SK-N-SH (cell line): Measurements from ENCODE around the gene ZNF624. TPM values are rescaled to one million over a fixed set of nuclear protein-coding genes. Genes with fewer than 3 reads are reported as not detected.

Experiments used
- CTCF ChIA-PET: fragments of 300-600, 350-600 bp; formaldehyde crosslinking; extraction: SDS; loops from one replicate; lab custom pipeline; 2021; lab: Yijun Ruan, JAX
- POLR2A ChIA-PET: fragments of 350-600 bp; sonication (Branson Sonifier 250); formaldehyde crosslinking; extraction: SDS; loops from one replicate; lab custom pipeline; 2020; ENCODE audit warnings: antibody characterized with exemption, inconsistent platforms; lab: Yijun Ruan, JAX
- DNase-seq: peaks from one replicate; pipeline ENCODE4 v3.0.0; 2012
- H2AFZ ChIP-seq: fragments of 200-600 bp; sonication (generic); 2 replicates; pipeline ENCODE4 v1.8.1; 2016; ENCODE audit warnings: antibody characterized with exemption, mild to moderate bottlenecking, low read depth
- H3F3A ChIP-seq: fragments of 200-600 bp; sonication (generic); replicated peaks from 2 replicates; pipeline ENCODE3; 2016; ENCODE audit warnings: antibody characterized with exemption, mild to moderate bottlenecking; ENCODE audit not compliant: insufficient read depth
- H3K27ac ChIP-seq, 2 experiments: fragments of 200-500 bp in 1 of 2; fragments of 200-600 bp in 1 of 2; sonication (Bioruptor generic) in 1 of 2; sonication (generic), shearing (Covaris generic) in 1 of 2; 2 replicates each; pipeline versions ENCODE4 v1.5.1 to v1.6.1; 2014 to 2016; ENCODE audit warnings: low read depth in 2 of 2, inconsistent platforms in 1 of 2, low read length in 1 of 2, mild to moderate bottlenecking in 1 of 2, mixed read lengths in 1 of 2
- H3K27me3 ChIP-seq: fragments of 200-600 bp; sonication (generic), shearing (Covaris generic); 2 replicates; pipeline ENCODE4 v1.6.1; 2016; ENCODE audit warnings: mixed run types; ENCODE audit not compliant: insufficient read depth
- H3K36me3 ChIP-seq, 2 experiments: fragments of 200-500 bp in 1 of 2; fragments of 200-600 bp in 1 of 2; sonication (Bioruptor generic) in 1 of 2; sonication (generic) in 1 of 2; replicated peaks in 1 of 2; 2 replicates each; pipeline versions ENCODE3 to v1.5.1; 2014 to 2016; ENCODE audit warnings: low read length in 1 of 2, mild to moderate bottlenecking in 1 of 2; ENCODE audit not compliant: insufficient read depth in 2 of 2, control insufficient read depth in 1 of 2
- H3K4me1 ChIP-seq, 2 experiments: fragments of 200-500 bp in 1 of 2; fragments of 200-600 bp in 1 of 2; sonication (Bioruptor generic) in 1 of 2; sonication (generic), shearing (Covaris generic) in 1 of 2; 2 replicates each; pipeline versions ENCODE4 v1.5.1 to v1.6.1; 2014 to 2016; ENCODE audit warnings: low read depth in 1 of 2, low read length in 1 of 2, mixed run types in 1 of 2; ENCODE audit not compliant: insufficient read depth in 2 of 2, control insufficient read depth in 1 of 2
- H3K4me2 ChIP-seq: fragments of 200-600 bp; sonication (generic), shearing (Covaris generic); 2 replicates; pipeline ENCODE4 v1.6.1; 2017; ENCODE audit warnings: mixed run types
- H3K4me3 ChIP-seq, 2 experiments: fragments of 200-500 bp in 1 of 2; fragments of 200-600 bp in 1 of 2; sonication (Bioruptor generic) in 1 of 2; sonication (generic), shearing (Covaris generic) in 1 of 2; 2 replicates each; pipeline versions ENCODE4 v1.5.1 to v1.8.1; 2014 to 2016; ENCODE audit warnings: low read depth in 2 of 2, inconsistent platforms in 1 of 2, low read length in 1 of 2, mild to moderate bottlenecking in 1 of 2, mixed read lengths in 1 of 2, moderate library complexity in 1 of 2
- H3K79me2 ChIP-seq: fragments of 200-600 bp; sonication (generic); 2 replicates; pipeline ENCODE4 v1.8.1; 2017; ENCODE audit warnings: mild to moderate bottlenecking; ENCODE audit not compliant: insufficient read depth
- H3K9ac ChIP-seq: fragments of 200-600 bp; sonication (generic); 2 replicates; pipeline ENCODE4 v1.6.1; 2017; ENCODE audit warnings: mixed run types
- H3K9me2 ChIP-seq: fragments of 200-600 bp; sonication (generic); 2 replicates; pipeline ENCODE4 v1.6.1; 2017; ENCODE audit warnings: mixed run types
- H3K9me3 ChIP-seq: fragments of 200-600 bp; sonication (generic); 2 replicates; pipeline ENCODE4 v1.6.1; 2017; ENCODE audit warnings: mixed run types, mild to moderate bottlenecking, moderate library complexity
- H4K20me1 ChIP-seq: fragments of 200-600 bp; sonication (generic); 2 replicates; pipeline ENCODE4 v1.6.1; 2017; ENCODE audit warnings: mild to moderate bottlenecking, mixed run types; ENCODE audit not compliant: insufficient read depth
- FOSL2 ChIP-seq: IDR thresholded peaks from 2 replicates; pipeline ENCODE4 v1.4.0; 2012; ENCODE audit warnings: low read depth, mild to moderate bottlenecking, moderate library complexity, borderline replicate concordance
- JUND ChIP-seq: IDR thresholded peaks from 2 replicates; pipeline ENCODE4 v1.4.0; 2012
- NFIC ChIP-seq: IDR thresholded peaks from 2 replicates; pipeline ENCODE4 v1.4.0; 2012; ENCODE audit warnings: borderline replicate concordance
- NRF1 ChIP-seq: IDR thresholded peaks from 2 replicates; pipeline ENCODE4 v1.6.1; 2012; ENCODE audit warnings: low read depth, mild to moderate bottlenecking, low read length
- POLR2AphosphoS5 ChIP-seq: IDR thresholded peaks from 2 replicates; pipeline ENCODE4 v1.6.1; 2012; ENCODE audit warnings: low read depth, low read length
- RAD21 ChIP-seq: IDR thresholded peaks from 2 replicates; pipeline ENCODE4 v1.6.1; 2012; ENCODE audit warnings: mild to moderate bottlenecking, low read length
- RCOR1 ChIP-seq: fragments of 150-350 bp; IDR thresholded peaks from 2 replicates; pipeline ENCODE4 v1.6.1; 2017; ENCODE audit warnings: antibody characterized with exemption, low read length
- RFX5 ChIP-seq: IDR thresholded peaks from 2 replicates; pipeline ENCODE4 v1.6.1; 2012; ENCODE audit warnings: mild to moderate bottlenecking, improper control_type of control experiment, low read length
- RXRA ChIP-seq: IDR thresholded peaks from 2 replicates; pipeline ENCODE4 v1.4.0; 2012; ENCODE audit warnings: low read depth, mild to moderate bottlenecking, borderline replicate concordance
- TEAD4 ChIP-seq: IDR thresholded peaks from 2 replicates; pipeline ENCODE4 v1.4.0; 2012; ENCODE audit warnings: mild to moderate bottlenecking, borderline replicate concordance; ENCODE audit not compliant: insufficient read depth
- WGBS: methylation state at CpG from one replicate; pipeline ENCODE4 v1.1.6; 2017; ENCODE audit warnings: low lambda C conversion rate; 5-methylcytosine and 5-hydroxymethylcytosine counted together
- polyA plus RNA-seq, 3 experiments: library from polyadenylated mRNA; depleted of rRNA; stranded (reverse); fragments of >200 nt; gene quantifications; 2 replicates each; pipeline ENCODE4 v1.2.3, GENCODE V29; 2012

The ZNF624 gene
- polyA plus RNA-seq, 1 of the 3 experiments (the other 2 are of a cell fraction), result 0.92 TPM

GRCh38 chr17:16599537-16599936 is 54.1 kb downstream of the ZNF624 start:
- TF ChIP-seq NRF1 (no peak), POLR2AphosphoS5 (no peak), JUND (no peak), FOSL2 (no peak), NFIC (no peak), RAD21 (no peak), RXRA (no peak), TEAD4 (no peak), RFX5 (no peak), RCOR1 (no peak)
- no peak overlapping the region for H3K9ac ChIP-seq
- no peak for DNase-seq
- H3K27ac ChIP-seq, result no peak overlapping the region
- ChIA-PET CTCF (interaction anchor here (1.7 kb wide), 1 partner anchor 10 kb away, joined by 4 read pairs; no protein-coding TSS in a partner anchor), POLR2A (no interaction called here)
- H3K79me2 ChIP-seq, result no peaks in the 10 kb centered on the region
- no peak overlapping the region for H3K4me3 ChIP-seq
- no peaks in the 10 kb centered on the region for H4K20me1 ChIP-seq
- no peaks in the 10 kb centered on the region; the same call in 1 of the 2 replicates for H3K9me3 ChIP-seq
- no peaks in the 10 kb centered on the region; the same call in 1 of the 2 replicates for H3K27me3 ChIP-seq
- no peaks in the 10 kb centered on the region for H3K36me3 ChIP-seq
- no peaks in the 10 kb centered on the region for H3F3A ChIP-seq
- 34% methylated on average over 5 of the region's 5 CpGs for WGBS
- H3K9me2 ChIP-seq, result no peaks in the 10 kb centered on the region
- no peaks in the 10 kb centered on the region for H3K4me1 ChIP-seq
- H3K4me2 ChIP-seq, result no peak overlapping the region
- no peak overlapping the region for H2AFZ ChIP-seq

DNA sequence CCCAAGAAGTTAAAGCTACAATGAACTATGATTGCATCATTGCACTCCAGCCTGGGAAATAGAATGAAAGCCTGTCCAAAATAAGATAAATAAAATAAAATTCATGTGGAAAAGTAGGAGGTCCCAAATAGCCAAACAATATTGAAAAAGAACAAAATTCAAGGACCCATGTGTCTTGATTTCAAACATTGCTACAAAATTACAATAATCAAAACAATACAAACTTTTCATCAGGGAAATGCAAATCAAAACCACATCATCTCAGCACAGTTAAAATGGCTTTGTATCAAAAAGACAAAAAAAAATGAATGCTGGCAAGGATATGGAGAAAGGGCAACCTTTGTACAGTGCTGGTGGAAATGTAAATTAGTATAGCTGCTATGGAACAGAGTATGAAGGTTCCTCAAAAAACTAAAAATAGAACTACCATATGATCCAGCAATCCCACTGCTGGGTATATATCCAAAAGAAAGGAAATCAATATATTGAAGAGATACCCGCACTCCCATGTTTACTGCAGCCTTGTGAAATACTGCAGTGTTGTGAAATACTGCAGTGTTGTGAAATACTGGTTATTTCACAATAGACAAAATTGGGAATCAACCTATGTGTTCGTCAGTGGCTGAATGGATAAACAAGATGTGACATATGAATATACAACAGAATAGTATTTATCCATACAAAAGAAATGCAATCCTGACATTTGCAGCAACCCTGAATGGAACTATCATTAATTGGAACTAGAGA is 60.1 kb downstream of the ZNF624 start:
- POLR2A ChIA-PET, result no interaction called here

More for the DNA sequence above, 60.1 kb downstream of the ZNF624 start:
- Histone ChIP-seq H3K4me3 (no peak overlapping the region), H3K27ac (no peak overlapping the region), H3F3A (no peaks in the 10 kb centered on the region), H3K9me3 (no peaks in the 10 kb centered on the region), H3K36me3 (no peaks in the 10 kb centered on the region), H3K27me3 (no peaks in the 10 kb centered on the region; the same call in 1 of the 2 replicates), H3K79me2 (no peaks in the 10 kb centered on the region), H3K4me1 (no peaks in the 10 kb centered on the region; a peak in 1 of 4 replicates), H3K9ac (no peak overlapping the region), H3K9me2 (no peaks in the 10 kb centered on the region), H4K20me1 (no peaks in the 10 kb centered on the region), H2AFZ (no peak overlapping the region), H3K4me2 (no peak overlapping the region)
- DNase-seq, result no peak
- CTCF ChIA-PET, result interaction anchor here (1.4 to 1.6 kb wide), 2 partner anchors 10 to 26 kb away, joined by 3 to 6 read pairs; no protein-coding TSS in a partner anchor
- TF ChIP-seq TEAD4 (no peak), RXRA (no peak)
- WGBS, result 13% methylated on average over 2 of the region's 2 CpGs
